AG08395 (cell line): ENCODE data around the gene PPP1R26.
"Not testable (repeated sequence)": the region's sequence is repeated elsewhere in the genome, so short reads cannot be mapped to it uniquely, and the experiment has no call there.

Experiments used
- DNase-seq: peaks from one replicate; pipeline ENCODE4 v3.0.0; 2012; ENCODE audit warnings: mixed read lengths, low spot score

Gene PPP1R26, protein sequence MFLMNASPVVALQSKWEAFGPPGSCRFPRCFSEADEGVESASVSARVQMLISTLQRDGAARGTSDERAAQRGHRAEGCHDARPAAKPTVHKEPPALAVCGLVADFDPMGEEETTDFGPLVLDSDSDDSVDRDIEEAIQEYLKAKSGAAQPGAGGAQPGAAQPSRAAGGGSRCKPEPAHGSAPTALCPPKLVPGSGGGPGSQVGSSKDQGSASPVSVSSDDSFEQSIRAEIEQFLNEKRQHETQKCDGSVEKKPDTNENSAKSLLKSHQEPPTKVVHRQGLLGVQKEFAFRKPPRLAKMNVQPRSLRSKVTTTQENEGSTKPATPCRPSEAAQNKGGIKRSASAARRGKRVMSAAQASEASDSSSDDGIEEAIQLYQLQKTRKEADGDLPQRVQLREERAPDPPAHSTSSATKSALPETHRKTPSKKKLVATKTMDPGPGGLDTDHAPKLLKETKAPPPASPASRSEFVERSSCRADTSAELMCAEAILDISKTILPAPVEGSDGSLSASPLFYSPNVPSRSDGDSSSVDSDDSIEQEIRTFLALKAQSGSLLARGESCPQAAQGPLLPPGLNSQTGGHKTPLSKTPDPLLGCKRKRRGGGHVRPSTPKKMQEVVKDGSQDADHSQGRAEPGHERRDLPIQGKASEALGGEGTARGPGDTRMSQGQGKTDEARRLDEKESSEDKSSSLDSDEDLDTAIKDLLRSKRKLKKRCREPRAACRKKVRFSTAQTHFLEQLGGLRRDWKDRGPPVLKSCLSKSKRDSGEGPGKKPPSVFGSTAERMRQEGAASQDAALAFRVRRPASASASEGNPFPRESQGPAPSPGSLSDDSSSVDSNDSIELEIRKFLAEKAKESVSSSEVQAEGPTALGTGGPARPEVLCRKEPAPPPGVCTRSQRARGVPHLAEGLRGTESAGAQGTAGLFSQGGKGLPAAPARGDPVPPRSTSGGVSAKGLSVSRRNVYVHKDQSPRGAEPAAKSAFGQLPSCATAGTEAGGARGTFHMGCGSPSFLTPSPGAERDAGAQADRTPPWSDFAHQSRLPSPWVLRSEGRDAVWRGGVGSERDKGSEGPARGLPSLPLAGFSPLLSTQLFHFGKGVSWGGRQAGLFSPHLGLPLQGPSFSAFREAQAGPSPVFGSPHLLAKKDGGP (N-terminal part only)

DNA sequence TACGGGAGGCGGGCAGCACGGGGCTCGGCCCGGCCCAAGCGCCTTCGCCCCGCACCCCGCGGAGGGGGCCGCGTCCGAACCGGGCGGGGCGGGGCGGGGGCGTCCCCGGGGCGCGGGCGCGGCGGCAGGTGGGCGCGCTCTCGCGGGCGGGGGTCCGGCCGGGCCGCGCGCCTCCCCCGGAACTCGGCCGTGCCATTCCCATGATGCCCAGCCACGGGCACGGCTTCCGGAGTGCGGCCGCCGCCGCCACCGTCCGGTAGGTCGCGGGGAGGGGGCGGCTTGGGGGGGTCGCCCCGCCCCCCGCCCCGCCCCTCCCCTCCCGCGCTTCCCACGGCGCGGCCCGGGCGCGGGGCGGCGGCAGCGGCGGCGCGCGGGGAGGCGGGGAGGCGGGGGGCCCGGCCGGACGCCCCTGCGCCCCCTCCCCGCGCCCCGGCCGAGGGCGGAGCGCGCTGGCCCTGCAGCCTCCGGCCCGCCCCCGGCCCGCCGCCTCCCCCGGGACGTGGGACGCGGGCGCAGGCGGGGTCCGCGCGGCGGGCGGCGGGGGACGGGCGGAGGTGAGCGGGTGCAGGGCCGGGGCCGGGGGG is at the start of gene PPP1R26:
Gene PPP1R26 (plus strand): TSS at position 314 of the 584 bp plus-strand sequence. CDS start 4,729 bp downstream, outside the sequence.
- DNase-seq, result no peak

DNA sequence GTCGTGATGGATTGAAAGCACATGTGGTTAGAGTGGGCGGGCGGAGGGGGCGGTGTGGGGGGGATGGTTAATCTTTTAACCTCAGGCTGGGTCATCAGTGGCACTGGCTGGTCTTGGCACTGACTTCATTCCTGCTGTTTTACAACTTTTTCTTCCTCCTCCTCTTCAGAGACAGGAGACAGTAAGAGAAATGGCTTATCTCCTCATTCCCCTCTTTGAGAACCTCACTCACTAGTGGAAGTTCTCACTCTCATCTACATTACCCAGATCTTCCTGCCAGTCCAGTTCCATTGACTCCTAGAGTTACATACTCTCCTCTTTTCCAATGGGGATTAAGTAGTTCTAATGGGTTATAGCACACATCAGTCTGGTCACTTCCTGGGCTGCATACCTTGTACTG is 42.3 kb upstream of the PPP1R26 start:
- no peak for DNase-seq

DNA sequence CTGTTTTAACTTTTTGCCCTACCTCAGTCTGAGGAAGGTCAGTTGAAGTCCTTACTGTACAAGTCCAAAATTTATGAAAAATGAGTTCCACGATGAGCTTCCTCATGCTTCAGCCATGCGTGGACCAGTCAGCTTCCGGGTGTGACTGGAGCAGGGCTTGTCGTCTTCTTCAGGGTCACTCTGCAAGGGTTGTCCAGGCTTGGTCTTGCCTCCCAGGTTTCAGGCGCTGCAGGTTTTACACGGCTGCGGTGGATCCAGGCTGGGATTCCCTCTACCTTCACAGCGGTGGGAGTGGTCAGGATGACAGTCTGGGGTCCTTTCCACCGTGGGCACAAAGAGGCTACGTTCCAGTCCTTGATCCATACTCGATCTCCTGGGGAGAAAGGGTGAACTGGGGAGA is 41.9 kb upstream of the PPP1R26 start:
- not testable (repeated sequence) for DNase-seq

DNA sequence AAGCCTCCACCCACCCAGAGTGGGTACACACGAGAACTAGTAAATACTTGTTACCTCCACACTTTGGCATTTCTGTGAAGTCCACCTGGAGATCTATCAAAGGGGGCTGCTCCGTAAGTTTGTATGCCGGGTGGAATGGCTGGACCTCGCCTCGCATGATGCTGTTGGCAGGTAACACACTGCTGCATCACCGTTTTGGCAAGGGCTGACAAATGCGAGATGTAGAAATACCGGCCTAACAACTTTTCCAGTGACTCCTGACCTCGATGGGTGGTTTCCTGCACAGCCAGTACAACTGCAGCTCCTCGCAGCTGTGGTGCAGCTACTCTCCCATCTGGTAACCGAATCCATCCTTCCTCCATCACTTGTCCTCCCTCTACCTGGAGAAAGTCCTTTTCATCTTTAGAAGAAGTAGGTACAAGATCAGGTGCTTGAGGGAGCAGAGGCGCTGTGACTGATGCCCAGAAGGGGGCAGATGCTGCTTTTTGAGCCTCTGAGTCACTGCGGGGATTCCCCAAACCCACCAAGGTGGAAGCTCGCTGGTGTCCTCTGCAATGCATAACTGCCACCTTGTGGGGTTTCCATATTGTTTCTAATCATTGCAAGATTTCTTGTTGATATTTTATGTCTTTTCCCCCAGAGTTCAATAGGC is 40.9 kb upstream of the PPP1R26 start:
- DNase-seq, result not testable (repeated sequence)

DNA sequence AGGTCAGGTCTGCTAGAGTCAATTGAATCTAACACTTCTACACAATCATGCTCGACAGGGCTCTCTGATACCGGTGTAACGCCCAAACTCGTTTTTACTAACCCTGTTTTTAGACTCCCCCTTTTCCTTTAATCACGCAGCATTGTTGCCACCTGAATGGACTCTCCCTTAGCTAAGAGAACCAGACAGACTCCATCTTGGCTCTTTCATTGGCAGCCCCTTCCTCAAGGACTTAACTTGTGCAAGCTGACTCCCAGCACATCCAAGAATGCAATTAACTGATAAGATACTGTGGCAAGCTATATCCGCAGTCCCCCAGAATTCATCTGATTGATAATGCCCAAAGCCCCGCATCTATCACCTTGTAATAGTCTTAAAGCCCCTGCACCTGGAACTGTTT is 40.1 kb upstream of the PPP1R26 start:
- not testable (repeated sequence) for DNase-seq

DNA sequence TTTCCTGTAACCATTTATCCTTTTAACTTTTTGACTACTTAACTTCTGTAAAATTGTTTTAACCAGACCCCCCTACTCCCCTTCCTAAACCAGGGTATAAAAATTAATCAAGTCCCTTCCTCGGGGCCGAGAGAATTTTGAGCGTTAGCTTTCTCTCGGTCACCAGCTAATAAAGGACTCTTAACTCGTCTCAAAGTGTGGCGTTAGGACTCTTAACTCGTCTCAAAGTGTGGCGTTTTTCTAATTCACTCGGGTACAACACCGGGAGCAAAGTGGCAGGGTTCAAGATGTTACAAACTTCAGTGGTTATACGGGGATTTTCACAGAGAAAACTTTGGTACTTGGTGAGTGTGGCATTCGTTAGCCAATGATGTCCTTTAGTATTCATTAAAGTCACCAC is 39.7 kb upstream of the PPP1R26 start:
- no peak for DNase-seq

DNA sequence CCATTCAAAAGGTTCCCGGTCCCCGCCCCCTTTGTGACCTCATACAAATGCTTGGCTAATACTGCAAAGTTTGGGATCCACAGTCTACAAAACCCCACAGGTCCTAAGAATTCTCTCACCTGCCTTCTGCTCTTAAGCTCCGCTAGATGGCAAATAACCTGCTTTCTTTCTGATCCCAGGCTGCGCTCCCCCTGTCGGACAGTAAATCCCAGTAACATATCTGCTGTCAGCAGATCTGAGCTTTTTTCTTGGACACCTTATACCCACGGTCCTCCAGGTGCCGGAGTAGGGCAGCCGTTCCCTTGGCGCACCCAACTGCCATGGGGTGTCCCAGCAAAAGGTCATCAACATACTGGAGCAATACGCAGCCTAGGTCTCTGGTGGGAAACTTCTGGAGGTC is 39.0 kb upstream of the PPP1R26 start:
- no peak for DNase-seq

DNA sequence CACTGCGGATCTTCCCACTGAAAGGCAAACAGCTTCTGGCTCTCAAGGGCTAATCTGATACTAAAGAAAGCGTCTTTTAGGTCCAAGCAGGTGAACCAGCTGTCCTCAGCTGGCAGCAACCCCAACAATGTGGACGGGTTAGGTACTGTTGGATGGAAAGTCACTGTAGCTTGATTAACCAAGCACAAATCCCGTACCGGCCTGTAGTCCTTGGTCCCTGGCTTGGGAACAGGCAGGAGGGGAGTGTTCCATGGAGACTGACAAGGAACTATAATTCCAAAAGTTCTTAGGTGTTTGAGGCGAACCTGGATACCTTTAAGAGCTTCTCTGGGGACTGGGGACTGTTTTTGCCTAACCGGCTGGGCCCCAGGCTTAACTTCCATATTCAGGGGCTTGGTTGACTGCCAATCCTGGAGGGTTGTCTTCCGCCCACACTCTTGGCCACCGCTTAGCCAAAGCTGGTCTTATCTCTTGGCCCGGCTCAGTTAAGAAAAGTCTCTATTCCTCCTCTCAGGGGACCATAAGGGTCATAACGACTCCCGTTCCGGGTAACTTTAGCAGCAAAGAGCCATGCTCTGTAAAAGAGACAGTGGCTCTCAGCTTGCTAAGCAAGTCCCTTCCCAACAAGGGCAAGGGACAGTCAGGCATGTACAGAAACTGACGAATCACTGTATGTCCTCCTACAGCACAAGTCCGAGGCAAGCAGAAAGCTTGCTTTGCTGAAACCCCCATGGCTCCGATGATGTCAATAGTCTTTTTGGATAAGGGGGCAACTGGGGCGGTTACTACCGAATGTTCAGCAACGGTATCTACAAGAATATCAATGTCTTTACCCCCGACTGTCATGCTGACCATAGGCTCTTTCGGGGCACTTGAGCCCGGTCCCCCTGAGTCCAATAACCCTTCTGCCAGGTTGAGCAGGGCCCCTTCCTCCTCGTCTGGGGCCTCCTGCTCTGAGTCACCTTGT is 38.2 kb upstream of the PPP1R26 start:
- not testable (repeated sequence) for DNase-seq

DNA sequence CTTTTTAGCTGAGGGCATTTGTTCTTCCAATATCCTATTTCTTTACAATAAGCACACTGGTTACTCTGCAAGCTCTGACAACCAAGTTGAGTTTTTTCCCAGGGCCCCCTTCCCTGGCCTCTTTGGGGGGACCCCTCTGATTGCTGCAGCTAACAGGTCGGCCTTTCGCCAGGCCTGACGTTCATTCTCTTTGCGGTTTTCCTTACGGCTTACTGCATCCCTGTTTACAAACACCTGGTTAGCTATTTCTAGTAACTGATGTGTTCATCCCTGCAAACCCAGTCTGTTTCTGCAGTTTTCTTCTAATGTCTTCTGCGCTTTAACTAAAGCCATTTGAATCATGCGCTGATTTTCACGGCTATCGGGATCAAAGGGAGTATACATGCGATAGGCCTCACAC is 37.5 kb upstream of the PPP1R26 start:
- DNase-seq, result no peak

DNA sequence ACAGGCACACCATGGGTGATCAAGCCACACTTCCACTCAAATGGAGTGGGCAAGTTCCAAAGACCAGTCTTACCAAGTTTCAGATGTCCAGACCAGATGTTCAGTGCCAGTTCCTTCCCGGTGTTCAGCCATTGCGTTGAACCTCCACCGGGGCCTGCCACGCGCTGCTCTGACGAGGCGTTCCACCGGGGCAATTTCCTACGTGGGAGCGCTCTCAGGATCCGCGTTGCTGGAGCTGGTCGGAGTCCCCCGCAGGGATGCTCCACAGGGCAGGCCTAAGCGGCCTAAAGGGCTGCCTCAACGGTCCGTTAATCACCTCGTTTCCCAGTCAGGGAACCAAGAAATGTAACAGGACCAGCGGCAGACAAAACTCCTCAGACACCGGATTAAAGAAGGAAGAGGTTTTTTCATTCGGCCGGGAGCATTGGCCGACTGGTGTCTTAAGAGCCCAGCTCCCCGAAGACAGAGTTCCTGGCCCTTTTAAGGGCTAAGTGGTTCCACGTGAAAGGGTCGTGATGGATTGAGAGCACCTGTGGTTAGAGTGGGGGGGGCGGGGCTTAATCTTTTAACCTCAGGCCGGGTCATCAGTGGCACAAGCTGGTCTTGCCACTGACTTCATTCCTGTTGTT is 35.7 kb upstream of the PPP1R26 start:
- DNase-seq, result no peak

DNA sequence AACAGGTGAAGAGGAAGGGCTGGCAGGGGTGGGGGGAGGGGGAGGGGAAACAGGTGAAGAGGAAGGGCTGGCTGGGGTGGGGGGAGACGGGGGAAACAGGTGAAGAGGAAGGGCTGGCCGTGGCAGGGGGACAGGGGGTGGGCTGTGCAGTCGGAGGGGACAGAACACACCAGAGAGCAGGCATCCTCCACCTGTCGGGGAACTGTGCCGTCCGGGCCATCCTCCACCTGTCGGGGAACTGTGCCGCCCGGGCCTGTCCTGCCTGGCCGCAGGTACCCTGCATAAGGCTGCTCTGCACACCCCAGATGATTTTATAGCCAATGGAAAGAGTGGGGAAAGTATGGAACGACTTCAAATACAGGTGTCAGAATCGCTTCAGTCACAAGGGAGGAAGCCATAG is 32.5 kb upstream of the PPP1R26 start:
- no peak for DNase-seq

DNA sequence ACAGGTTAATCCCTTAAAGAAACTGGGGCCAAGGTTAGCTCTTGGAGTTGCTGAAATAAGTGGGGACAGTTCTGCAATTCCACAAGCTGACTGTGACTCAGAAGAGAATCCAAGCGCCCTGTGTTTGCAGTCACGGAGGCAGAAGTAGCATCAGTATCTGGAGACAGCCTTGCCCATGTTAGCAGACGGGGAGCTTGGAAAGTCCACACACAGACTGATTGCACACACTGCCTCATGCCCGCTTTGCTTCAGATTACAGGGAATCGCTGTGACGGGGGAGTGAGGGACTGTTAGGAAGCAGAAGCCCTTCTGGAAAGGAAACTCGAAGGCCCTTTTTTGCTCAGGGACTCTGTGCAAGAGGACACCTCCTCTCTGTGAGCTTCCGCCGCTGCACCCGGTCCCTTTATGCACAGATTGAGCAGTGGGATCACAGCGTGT is 30.9 kb upstream of the PPP1R26 start:
- DNase-seq, result peak; percentile 14

DNA sequence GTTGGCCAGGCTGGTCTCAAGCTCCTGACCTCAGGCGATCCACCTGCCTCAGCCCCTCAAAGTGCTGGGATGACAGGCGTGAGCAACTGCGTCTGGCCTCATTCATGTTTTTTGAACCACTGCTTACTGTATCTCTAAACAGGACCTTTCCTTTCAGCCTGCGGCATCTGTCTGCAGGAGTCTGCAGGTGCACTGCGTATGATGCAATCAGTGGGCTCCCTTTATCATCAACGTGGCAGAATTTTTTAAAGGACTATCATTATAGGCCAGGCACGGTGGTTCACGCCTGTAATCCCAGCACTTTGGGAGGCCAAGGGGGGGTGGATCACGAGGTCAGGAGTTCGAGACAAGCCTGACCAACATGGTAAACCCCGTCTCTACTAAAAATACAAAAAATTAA is 30.1 kb upstream of the PPP1R26 start:
- DNase-seq, result not testable (repeated sequence)

DNA sequence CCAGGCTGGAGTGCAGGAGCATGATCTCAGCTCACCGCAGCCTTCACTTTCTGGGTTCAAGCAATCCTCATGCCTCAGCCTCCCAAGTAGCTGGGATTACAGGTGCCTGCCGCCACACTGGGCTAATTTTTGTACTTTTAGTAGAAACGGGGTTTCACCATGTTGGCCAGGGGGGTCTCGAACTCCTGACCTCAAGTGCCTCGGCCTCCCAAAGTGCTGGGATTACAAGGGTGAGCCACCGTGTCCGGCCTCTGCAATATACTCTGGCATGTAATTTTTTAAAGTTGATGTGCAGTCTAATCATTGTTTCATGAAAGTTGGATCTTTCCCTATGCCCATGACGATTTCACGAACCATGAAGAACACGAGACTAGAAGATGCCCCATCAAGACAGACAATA is 28.6 kb upstream of the PPP1R26 start:
- DNase-seq, result no peak

DNA sequence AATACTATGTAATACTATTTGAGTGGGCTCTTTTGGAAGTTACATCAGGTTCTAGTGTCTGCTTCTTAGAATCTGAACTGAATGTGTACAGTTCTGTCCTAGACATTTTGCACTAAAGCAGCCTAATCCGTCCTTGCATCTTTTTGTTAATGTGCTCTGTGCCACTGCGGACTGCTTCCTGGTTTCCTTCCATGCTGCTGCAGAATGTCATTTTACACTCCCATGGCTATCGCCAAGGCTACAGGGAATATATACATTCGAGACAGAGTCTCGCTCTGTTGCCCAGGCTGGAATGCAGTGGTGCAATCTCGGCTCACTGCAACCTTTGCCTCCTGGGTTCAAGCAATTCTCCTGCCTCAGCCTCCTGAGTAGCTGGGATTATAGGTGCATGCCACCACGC is 27.7 kb upstream of the PPP1R26 start:
- DNase-seq, result not testable (repeated sequence)

DNA sequence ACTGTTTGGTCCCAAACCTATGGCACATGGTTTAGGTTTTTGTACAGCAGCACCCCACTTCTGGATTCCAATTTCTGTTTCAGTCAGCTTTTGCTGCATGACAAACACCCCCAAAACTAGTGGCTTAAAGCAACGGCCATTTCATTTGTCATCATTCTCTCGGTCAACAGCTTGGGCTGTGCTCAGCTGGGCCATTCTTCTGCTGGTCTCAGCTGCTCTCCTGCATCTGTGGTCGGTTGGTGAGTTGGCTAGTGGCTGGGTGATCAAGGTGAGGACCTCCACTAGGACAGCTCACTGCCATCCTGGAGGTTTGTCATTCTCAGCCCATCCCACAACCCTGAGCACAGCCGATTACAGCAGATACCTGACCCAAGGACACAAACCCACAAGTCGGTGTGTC is 24.8 kb upstream of the PPP1R26 start:
- DNase-seq, result no peak

DNA sequence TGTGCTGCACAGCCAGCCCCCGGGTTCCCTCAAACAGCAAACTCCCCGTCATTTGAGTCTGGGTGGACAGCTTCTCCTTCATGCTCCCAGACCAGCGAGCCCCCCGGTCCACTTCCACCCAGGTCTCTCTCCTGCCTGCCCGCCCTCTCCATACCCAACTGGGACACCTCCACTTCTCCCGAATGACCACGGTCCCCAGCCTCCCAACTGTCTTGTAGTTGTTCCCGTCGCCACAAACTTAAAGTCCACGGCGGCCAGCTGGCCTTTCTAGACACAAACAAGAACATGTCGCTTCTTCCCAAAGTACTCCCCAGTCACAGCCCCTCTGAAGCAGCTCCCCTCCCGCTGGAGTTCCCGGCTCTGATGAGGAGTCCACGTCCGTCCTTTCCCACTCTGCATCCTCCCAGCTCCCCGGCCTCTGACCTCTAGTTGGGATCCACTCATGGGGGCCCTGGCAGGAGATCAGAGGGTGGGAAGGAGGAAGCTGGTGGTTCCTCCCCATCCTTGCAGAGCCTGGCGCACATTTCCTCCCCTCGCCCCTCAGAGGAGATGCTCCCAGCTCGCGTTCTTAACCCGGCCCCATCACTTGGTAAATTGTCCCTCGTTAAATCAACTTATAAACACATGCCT is 24.1 kb upstream of the PPP1R26 start:
- DNase-seq, result no peak

DNA sequence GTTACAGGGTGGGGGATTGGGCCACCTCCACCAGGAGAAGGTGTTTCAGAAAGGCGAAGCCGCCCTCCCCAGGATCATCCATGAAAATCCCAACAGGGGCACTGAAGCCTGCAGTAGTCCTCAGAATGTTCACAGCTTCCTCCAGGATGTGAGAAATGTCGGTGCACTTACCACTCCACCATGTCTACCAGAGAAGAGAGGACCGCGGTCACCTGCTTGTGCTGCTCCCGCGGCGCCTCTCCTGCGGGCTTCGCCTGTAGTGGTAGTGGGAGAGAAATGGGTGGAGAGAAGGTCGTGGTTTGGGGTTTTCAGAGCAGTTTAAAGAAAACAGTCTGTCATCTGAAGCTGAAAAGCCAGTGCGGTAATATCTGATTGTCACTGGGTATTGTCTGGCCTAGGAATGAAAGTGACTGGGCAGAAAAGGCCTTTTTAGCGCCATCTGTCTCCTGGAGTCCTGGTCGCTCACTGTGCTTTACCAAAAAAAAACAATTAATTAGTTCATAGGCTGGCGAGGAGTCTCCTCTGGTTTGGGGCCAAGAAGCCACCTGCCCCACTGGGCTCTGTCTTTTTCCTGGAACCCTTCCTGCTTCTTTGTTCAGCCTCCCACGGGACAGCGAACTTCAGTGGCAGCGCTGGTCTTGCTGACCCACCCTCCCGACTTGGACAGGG is 23.0 kb upstream of the PPP1R26 start:
- no peak for DNase-seq

DNA sequence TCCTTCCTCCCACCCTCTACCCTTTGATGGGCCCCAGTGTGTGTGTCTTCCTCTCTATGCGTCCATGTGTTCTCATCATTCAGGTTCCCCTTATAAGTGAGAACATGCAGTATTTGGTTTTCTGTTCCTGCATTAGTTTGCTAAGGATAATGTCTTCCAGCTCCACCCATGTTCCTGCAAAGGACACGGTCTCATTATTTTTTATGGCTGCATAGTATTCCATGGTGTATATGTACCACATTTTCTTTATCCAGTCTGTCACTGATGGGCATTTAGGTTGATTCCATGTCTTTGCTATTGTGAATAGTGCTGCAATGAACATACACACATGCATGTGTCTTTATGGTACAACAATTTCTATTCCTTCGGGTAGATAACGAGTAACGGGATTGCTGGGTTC is 21.1 kb upstream of the PPP1R26 start:
- not testable (repeated sequence) for DNase-seq
